Activated CD4-positive, alpha-beta memory T cell treated with anti-CD3 and anti-CD28 coated beads for 36 hours (primary cell): Measurements from ENCODE around the gene RABGAP1. TPM values are rescaled to one million over a fixed set of nuclear protein-coding genes. Genes with fewer than 3 reads are reported as not detected.

Experiments used
- CTCF ChIA-PET: fragments of 350-600 bp; sonication (Branson Sonifier 250); formaldehyde crosslinking; loops from one replicate; lab custom pipeline; 2021; ENCODE audit warnings: antibody characterized with exemption, inconsistent platforms; lab: Charles Lee
- POLR2A ChIA-PET: fragments of 350-600 bp; sonication (Branson Sonifier 250); formaldehyde crosslinking; loops from one replicate; lab custom pipeline; 2021; ENCODE audit warnings: antibody characterized with exemption; lab: Charles Lee
- DNase-seq: peaks from one replicate; pipeline ENCODE4 v3.0.0-alpha.2; 2020
- H3K27ac Mint-ChIP-seq: one replicate; pipeline ENCODE4 v1.8.0; 2021; ENCODE audit warnings: mixed read lengths
- H3K27me3 Mint-ChIP-seq: one replicate; pipeline ENCODE4 v1.8.0; 2021; ENCODE audit warnings: mixed read lengths
- H3K36me3 Mint-ChIP-seq: one replicate; pipeline ENCODE4 v1.8.0; 2021; ENCODE audit warnings: mixed read lengths
- H3K4me1 Mint-ChIP-seq: one replicate; pipeline ENCODE4 v1.8.0; 2021; ENCODE audit warnings: low read depth, mixed read lengths
- H3K4me3 Mint-ChIP-seq: one replicate; pipeline ENCODE4 v1.8.0; 2021; ENCODE audit warnings: mild to moderate bottlenecking, mixed read lengths
- H3K9me3 Mint-ChIP-seq: one replicate; pipeline ENCODE4 v1.8.0; 2021; ENCODE audit warnings: mixed read lengths
- intact Hi-C: fragments of 100-400 bp; cut with micrococcal nuclease; formaldehyde crosslinking; loops from one replicate; pipeline ENCODE4 v1.15.1; 2023
- total RNA-seq, 2 experiments: library from RNA; stranded (reverse); gene quantifications; one replicate each; pipeline ENCODE4 v1.2.3, GENCODE V29; 2021

Gene RABGAP1
- total RNA-seq, 2 experiments from 2014 or later: 27.1 to 28.8 TPM

DNA sequence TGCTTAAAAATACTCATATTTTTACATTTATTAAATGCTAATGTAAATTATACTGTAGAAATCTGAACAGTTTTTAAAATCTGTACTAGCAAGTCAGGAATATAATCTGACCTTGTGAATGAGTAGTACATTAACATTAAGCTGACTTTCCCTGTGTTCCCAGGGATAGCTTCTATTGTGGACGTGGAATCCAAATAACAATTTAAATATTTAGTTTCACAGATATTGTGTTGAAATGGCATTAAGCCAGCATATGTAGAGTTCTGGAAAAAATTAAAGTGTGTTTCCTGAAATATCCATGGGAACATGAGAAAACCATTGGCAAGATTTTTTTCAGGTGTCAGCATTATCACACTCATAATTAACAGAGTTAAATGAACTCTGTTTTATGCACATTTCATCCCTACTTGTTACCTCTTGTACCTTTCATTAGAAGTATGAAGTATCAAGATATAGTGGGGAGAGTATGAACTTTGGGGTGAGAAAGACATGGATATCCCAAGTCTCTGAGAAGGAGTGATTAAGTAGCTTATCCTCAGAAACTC lies 5.7 kb downstream of the RABGAP1 start:
- H3K27me3 Mint-ChIP-seq: no peaks in the 10 kb centered on the region
- ChIA-PET POLR2A (no interaction called here), CTCF (interaction anchor here (0.6 kb wide), 1 partner anchor 279 kb away, joined by 3 read pairs; no protein-coding TSS in a partner anchor)
- intact Hi-C loops: loop anchor here (1.0 to 10.0 kb wide), 2 partner anchors 43 to 278 kb away; no protein-coding TSS in a partner anchor
- DNase-seq: no peak
- no peaks in the 10 kb centered on the region for H3K9me3 Mint-ChIP-seq
- H3K36me3 Mint-ChIP-seq: no peaks in the 10 kb centered on the region
- H3K4me1 Mint-ChIP-seq: peaks cover 63% of the 10 kb centered on the region
- no peak overlapping the region for H3K27ac Mint-ChIP-seq
- no peak overlapping the region for H3K4me3 Mint-ChIP-seq

DNA sequence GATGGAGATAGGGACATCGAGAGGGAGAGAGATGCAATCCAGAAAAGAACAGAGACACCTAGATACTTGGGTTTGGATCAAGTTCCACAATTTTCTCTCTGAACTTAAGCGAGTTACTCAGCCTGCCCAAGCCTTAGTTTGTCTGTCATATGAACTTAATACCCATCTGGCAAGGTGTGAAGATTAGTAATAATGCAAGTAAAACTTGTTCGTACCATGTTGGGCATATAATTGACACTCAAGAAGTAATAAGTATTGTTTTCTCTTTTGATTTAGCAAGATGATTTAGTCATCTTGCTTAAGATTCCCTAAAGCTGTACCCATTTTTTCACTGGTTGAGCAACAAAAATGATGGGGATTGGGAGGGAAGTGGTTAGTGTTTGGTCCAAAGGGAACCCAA lies 7.5 kb downstream of the RABGAP1 start:
- ChIA-PET CTCF (interaction anchor here (1.1 to 1.3 kb wide), 2 partner anchors 17 to 450 kb away, joined by 3 to 6 read pairs; partner anchors contain the start of gene ZBTB26), POLR2A (interaction anchor here (0.6 to 1.6 kb wide), 2 partner anchors 45 to 143 kb away, joined by 3 read pairs; no protein-coding TSS in a partner anchor)
- no peaks in the 10 kb centered on the region for H3K36me3 Mint-ChIP-seq
- H3K27me3 Mint-ChIP-seq: no peaks in the 10 kb centered on the region
- H3K9me3 Mint-ChIP-seq: no peaks in the 10 kb centered on the region
- peak overlapping the region; percentile 6 for H3K4me3 Mint-ChIP-seq
- peak overlapping the region; percentile 69 for H3K27ac Mint-ChIP-seq
- peaks cover 54% of the 10 kb centered on the region for H3K4me1 Mint-ChIP-seq
- intact Hi-C loops: loop anchor here (10.0 kb wide), 1 partner anchor 276 kb away; no protein-coding TSS in a partner anchor
- DNase-seq: no peak

GRCh38 chr9:122949696-122950095 lies 8.9 kb downstream of the RABGAP1 start:
- intact Hi-C loops: loop anchor here (10.0 kb wide), 1 partner anchor 275 kb away; no protein-coding TSS in a partner anchor
- Mint-ChIP-seq H3K27me3 (no peaks in the 10 kb centered on the region), H3K36me3 (no peaks in the 10 kb centered on the region), H3K4me3 (no peak overlapping the region), H3K27ac (no peak overlapping the region), H3K4me1 (peaks cover 60% of the 10 kb centered on the region), H3K9me3 (no peaks in the 10 kb centered on the region)
- ChIA-PET POLR2A (interaction anchor here (0.6 kb wide), 1 partner anchor 24 kb away, joined by 3 read pairs; no protein-coding TSS in a partner anchor), CTCF (no interaction called here)
- DNase-seq: no peak

GRCh38 chr9:122950263-122950662 lies 9.4 kb downstream of the RABGAP1 start:
- Mint-ChIP-seq H3K9me3 (no peaks in the 10 kb centered on the region), H3K27me3 (no peaks in the 10 kb centered on the region), H3K27ac (no peak overlapping the region), H3K4me3 (no peak overlapping the region), H3K36me3 (no peaks in the 10 kb centered on the region), H3K4me1 (peaks cover 61% of the 10 kb centered on the region)
- no peak for DNase-seq
- intact Hi-C loops: no loop called here
- POLR2A ChIA-PET: no interaction called here
- CTCF ChIA-PET: no interaction called here

DNA sequence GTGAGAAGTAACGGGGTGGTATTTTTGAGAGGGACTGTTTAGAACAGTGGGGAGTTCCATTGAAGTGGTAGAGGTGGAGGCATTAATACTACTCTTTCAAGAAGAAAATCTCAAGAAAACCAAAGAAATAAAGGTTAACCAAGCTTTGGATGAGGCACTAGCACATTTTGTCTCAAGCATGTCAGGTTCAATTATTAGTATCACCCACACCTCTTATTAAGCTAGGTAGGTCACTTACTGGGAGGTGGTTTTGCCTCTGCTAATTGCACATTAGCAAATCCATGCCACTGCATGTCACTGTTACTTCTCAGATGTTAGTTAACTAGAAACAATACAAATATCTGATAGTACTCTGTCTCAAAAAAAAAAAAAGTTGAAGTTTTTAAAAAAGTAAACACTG lies 10.2 kb downstream of the RABGAP1 start:
- no peak overlapping the region for H3K4me3 Mint-ChIP-seq
- intact Hi-C loops: no loop called here
- no peaks in the 10 kb centered on the region for H3K9me3 Mint-ChIP-seq
- ChIA-PET POLR2A (no interaction called here), CTCF (no interaction called here)
- no peaks in the 10 kb centered on the region for H3K27me3 Mint-ChIP-seq
- peaks cover 57% of the 10 kb centered on the region for H3K4me1 Mint-ChIP-seq
- H3K27ac Mint-ChIP-seq: no peak overlapping the region
- H3K36me3 Mint-ChIP-seq: no peaks in the 10 kb centered on the region
- DNase-seq: no peak

- CTCF ChIA-PET: interaction anchor here (1.0 to 1.4 kb wide), 2 partner anchors 11 to 13 kb away, joined by 3 to 5 read pairs; no protein-coding TSS in a partner anchor
Observed at GRCh38 chr9:122954253-122954691, 13.5 kb downstream of the RABGAP1 start.

DNA sequence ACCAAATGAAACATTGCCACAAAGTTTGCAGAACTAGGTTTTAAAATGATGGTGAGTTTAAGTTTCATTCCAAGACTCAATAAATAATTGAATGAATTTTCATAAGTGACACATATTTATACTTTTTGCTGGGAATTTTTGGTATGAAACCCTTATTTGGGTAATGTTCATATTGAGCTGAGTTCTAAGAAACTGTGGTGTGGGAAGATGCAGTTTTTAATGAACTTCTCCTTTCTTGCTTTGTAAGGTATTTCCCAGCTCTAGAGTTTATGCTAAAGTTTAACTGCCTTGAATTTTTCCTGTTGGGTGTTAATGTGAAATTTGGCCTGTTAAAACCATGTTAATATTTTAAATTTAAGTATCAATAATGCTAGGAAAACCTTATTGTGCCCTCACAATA lies 15.1 kb downstream of the RABGAP1 start:
- H3K9me3 Mint-ChIP-seq: peaks cover 5% of the 10 kb centered on the region
- intact Hi-C loops: no loop called here
- peaks cover 20% of the 10 kb centered on the region for H3K36me3 Mint-ChIP-seq
- H3K27ac Mint-ChIP-seq: no peak overlapping the region
- H3K4me1 Mint-ChIP-seq: peaks cover 22% of the 10 kb centered on the region
- no peak for DNase-seq
- H3K27me3 Mint-ChIP-seq: no peaks in the 10 kb centered on the region
- ChIA-PET POLR2A (no interaction called here), CTCF (no interaction called here)
- H3K4me3 Mint-ChIP-seq: no peak overlapping the region

More at GRCh38 chr9:122954253-122954691, 13.5 kb downstream of the RABGAP1 start:
- H3K9me3 Mint-ChIP-seq: no peaks in the 10 kb centered on the region
- POLR2A ChIA-PET: no interaction called here
- H3K36me3 Mint-ChIP-seq: peaks cover 7% of the 10 kb centered on the region
- H3K4me3 Mint-ChIP-seq: no peak overlapping the region
- no peak for DNase-seq
- peaks cover 33% of the 10 kb centered on the region for H3K4me1 Mint-ChIP-seq
- intact Hi-C loops: no loop called here
- H3K27me3 Mint-ChIP-seq: no peaks in the 10 kb centered on the region
- no peak overlapping the region for H3K27ac Mint-ChIP-seq

- peaks cover 4% of the 10 kb centered on the region for H3K4me1 Mint-ChIP-seq
- POLR2A ChIA-PET: interaction anchor here (0.5 kb wide), 1 partner anchor 1238 kb away, joined by 3 read pairs; no protein-coding TSS in a partner anchor
- intact Hi-C loops: no loop called here
- H3K27me3 Mint-ChIP-seq: no peaks in the 10 kb centered on the region
- CTCF ChIA-PET: no interaction called here
- peaks cover 5% of the 10 kb centered on the region for H3K9me3 Mint-ChIP-seq
- DNase-seq: no peak
- no peak overlapping the region for H3K4me3 Mint-ChIP-seq
- no peak overlapping the region for H3K27ac Mint-ChIP-seq
- H3K36me3 Mint-ChIP-seq: peaks cover 31% of the 10 kb centered on the region
Observed at GRCh38 chr9:122961139-122961538, 20.3 kb downstream of the RABGAP1 start.

DNA sequence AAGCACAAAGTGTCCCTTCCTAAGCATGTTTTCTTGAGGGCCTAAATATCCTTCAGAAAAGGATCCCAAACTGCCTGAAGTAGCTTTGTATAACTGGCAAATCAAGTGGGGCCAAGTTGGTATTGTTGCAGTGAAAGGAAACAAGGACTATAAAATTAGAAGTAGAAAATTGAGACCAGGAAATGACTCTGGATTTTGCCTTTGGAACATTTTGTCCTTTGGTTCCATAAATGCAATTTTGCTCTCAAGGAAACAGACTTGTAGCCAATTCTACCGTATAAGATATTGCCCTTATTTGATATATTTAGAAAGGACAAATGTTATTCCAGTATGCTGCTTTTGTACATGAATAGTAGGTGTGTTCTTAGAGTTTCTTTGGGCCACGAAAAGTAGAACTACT lies 34.4 kb downstream of the RABGAP1 start:
- CTCF ChIA-PET: no interaction called here
- Mint-ChIP-seq H3K27ac (no peak overlapping the region), H3K36me3 (peaks cover 5% of the 10 kb centered on the region), H3K9me3 (no peaks in the 10 kb centered on the region), H3K4me3 (no peak overlapping the region), H3K4me1 (no peaks in the 10 kb centered on the region), H3K27me3 (no peaks in the 10 kb centered on the region)
- POLR2A ChIA-PET: no interaction called here
- intact Hi-C loops: no loop called here
- no peak for DNase-seq

DNA sequence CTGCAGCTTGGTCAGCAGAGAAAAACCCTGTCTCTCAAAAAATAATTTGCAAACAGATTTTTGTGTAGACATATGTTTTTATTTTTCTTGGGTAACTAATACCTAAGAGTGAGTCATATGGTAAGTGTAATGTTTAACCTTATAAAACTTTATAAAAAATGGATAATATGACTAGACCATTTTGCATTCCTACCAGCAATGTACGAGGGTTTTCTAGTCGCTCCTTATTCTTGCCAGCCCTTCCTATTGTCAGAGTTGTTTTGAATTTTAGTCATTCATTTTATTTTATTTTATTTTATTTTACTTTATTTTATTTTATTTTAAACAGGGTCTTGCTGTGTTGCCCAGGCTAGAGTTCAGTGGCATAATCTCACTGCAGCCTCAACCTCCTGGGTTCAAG lies 37.8 kb downstream of the RABGAP1 start:
- H3K27ac Mint-ChIP-seq: no peak overlapping the region
- no peaks in the 10 kb centered on the region for H3K4me1 Mint-ChIP-seq
- ChIA-PET POLR2A (no interaction called here), CTCF (no interaction called here)
- no peak for DNase-seq
- intact Hi-C loops: no loop called here
- H3K9me3 Mint-ChIP-seq: no peaks in the 10 kb centered on the region
- H3K27me3 Mint-ChIP-seq: no peaks in the 10 kb centered on the region
- no peaks in the 10 kb centered on the region for H3K36me3 Mint-ChIP-seq
- no peak overlapping the region for H3K4me3 Mint-ChIP-seq

DNA sequence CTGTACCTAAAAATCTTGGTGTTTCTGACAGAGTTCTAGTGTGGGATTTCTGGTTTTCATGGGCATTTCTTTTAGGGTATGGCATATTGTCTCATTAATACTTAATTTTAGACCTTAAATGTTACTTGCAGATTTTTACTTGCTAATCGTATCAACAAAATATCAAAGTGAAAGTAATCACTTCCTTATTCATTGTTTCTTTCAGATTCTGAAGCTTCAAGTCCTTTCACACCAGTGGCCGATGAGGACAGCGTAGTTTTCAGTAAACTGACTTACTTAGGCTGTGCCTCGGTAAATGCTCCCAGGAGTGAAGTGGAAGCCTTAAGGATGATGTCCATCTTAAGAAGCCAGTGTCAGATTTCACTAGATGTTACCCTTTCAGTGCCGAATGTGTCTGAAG lies 45.2 kb downstream of the RABGAP1 start:
- H3K4me3 Mint-ChIP-seq: no peak overlapping the region
- no peak for DNase-seq
- no peaks in the 10 kb centered on the region for H3K9me3 Mint-ChIP-seq
- intact Hi-C loops: no loop called here
- ChIA-PET POLR2A (no interaction called here), CTCF (no interaction called here)
- no peaks in the 10 kb centered on the region for H3K27me3 Mint-ChIP-seq
- H3K36me3 Mint-ChIP-seq: peaks cover 4% of the 10 kb centered on the region
- H3K27ac Mint-ChIP-seq: no peak overlapping the region
- peaks cover 4% of the 10 kb centered on the region for H3K4me1 Mint-ChIP-seq

DNA sequence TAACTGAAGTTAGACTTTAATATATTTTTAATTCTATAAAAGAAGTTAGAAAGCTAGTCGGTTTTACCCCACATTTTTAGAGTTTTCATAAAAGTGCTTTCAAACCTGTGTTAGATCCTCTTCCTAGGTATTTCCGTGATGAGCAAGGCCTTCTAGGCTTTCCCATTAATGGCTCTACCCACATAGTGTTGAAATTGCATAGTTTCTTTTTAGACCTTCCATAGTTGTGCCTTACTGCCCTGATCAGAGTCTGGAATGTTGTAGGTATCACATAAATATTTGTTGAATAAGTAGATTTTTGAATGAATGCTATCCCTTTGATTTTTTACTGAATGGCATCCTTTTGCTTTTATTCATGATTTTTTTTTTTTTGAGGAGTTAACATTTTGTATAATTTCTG lies 47.3 kb downstream of the RABGAP1 start:
- CTCF ChIA-PET: interaction anchor here (1.9 kb wide), 1 partner anchor 8 kb away, joined by 8 read pairs; no protein-coding TSS in a partner anchor
- peaks cover 4% of the 10 kb centered on the region for H3K36me3 Mint-ChIP-seq
- no peak overlapping the region for H3K4me3 Mint-ChIP-seq
- peaks cover 8% of the 10 kb centered on the region for H3K4me1 Mint-ChIP-seq
- DNase-seq: no peak
- POLR2A ChIA-PET: no interaction called here
- no peaks in the 10 kb centered on the region for H3K27me3 Mint-ChIP-seq
- no peaks in the 10 kb centered on the region for H3K9me3 Mint-ChIP-seq
- intact Hi-C loops: no loop called here
- no peak overlapping the region for H3K27ac Mint-ChIP-seq
